Kidney epithelial cell (primary cell): ENCODE results near the gene NFIB. TPM values are rescaled to one million over a fixed set of nuclear protein-coding genes. Genes with fewer than 3 reads are reported as not detected.

ENCODE experiments used
- DNase-seq: peaks from one replicate; pipeline ENCODE4 v3.0.0-alpha.2; 2010; ENCODE audit warnings: low read depth
- H3K27me3 ChIP-seq: 2 replicates; pipeline ENCODE4 v1.6.0; 2011; ENCODE audit warnings: low read length; ENCODE audit not compliant: control insufficient read depth, insufficient read depth
- H3K36me3 ChIP-seq: 2 replicates; pipeline ENCODE4 v1.5.1; 2011; ENCODE audit warnings: low read length; ENCODE audit not compliant: control insufficient read depth, insufficient read depth
- H3K4me3 ChIP-seq: 2 replicates; pipeline ENCODE4 v1.5.1; 2011; ENCODE audit warnings: low read depth, mild to moderate bottlenecking, control low read depth, low read length
- total RNA-seq: library from RNA; depleted of rRNA; stranded (reverse); fragments of >200 nt; gene quantifications from 2 replicates; pipeline ENCODE4 v1.2.3, GENCODE V29; 2015
- TF ChIP-seq, protein P1 (sequence below): IDR thresholded peaks from 2 replicates; pipeline ENCODE4 v1.5.1; 2011; ENCODE audit warnings: mild to moderate bottlenecking, moderate library complexity, low read length, control low read depth, inconsistent platforms; ENCODE audit not compliant: insufficient read depth, poor library complexity, severe bottlenecking

The NFIB gene
- total RNA-seq, 1 donor from 2014 or later, result 3.3 TPM

DNA sequence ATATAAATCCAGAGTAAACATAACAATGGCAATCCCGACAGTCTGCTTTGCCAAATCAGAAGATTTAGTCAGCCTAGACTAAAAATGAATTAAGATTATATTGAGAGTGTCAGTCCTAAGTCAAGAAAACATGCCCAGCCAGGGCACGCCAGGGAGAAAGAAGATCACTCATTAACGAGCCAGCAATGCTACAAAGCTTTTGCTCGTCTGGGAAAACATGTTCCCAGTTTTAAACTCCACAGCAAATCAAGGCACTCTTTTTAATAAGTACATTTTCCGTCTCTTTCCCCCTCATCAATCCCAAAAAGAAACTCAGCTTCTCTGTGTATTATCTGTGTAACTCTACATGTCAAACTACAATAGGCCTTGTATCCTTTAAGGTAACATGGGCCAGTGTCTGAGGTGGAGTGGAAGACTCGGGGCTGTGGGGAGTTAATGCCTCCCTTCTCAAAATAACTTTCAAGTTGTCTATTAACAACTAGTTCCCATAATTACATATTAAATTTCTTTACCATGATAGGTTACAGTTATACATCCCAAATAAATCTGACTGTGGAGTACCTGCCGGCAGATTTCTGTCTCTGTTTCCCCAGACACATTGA, 40.9 kb downstream of the NFIB start:
- DNase-seq, result no peak
- H3K4me3 ChIP-seq, result no peak overlapping the region

DNA sequence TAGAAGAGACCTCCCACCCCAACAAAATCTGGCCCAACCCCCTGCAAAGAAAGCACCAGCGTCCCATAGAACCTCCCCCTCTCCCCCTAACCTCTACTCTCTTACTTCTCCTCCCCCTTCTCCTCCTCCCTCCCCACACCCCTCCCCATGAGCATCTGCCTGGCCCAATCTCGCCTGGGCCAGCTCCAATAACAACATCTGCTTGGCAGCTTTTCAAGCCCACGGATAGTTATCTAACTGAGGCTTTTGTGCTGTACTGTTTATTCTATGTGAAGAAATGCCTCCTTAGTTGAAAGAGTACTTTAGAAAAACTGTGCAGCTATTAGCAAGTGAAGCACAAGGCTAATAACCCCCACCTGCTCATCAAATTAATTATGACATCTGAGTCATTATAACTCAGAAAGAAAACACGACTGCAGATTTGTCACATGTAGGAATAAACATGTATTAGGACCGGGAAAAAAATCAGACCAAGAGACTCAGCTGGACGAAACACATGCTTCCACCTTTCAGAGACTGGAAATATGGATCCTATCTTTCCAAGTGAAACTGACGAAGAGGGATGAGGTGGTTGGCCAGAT, 42.8 kb downstream of the NFIB start:
- Histone ChIP-seq H3K4me3 (no peak overlapping the region), H3K27me3 (no peaks in the 10 kb centered on the region), H3K36me3 (no peaks in the 10 kb centered on the region)
- TF ChIP-seq, protein P1, sequence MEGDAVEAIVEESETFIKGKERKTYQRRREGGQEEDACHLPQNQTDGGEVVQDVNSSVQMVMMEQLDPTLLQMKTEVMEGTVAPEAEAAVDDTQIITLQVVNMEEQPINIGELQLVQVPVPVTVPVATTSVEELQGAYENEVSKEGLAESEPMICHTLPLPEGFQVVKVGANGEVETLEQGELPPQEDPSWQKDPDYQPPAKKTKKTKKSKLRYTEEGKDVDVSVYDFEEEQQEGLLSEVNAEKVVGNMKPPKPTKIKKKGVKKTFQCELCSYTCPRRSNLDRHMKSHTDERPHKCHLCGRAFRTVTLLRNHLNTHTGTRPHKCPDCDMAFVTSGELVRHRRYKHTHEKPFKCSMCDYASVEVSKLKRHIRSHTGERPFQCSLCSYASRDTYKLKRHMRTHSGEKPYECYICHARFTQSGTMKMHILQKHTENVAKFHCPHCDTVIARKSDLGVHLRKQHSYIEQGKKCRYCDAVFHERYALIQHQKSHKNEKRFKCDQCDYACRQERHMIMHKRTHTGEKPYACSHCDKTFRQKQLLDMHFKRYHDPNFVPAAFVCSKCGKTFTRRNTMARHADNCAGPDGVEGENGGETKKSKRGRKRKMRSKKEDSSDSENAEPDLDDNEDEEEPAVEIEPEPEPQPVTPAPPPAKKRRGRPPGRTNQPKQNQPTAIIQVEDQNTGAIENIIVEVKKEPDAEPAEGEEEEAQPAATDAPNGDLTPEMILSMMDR, result no peak
- DNase-seq, result peak; percentile 34

More for the DNA sequence above, 40.9 kb downstream of the NFIB start:
- Histone ChIP-seq H3K36me3 (no peaks in the 10 kb centered on the region), H3K27me3 (no peaks in the 10 kb centered on the region)
- TF ChIP-seq, protein P1, result no peak

DNA sequence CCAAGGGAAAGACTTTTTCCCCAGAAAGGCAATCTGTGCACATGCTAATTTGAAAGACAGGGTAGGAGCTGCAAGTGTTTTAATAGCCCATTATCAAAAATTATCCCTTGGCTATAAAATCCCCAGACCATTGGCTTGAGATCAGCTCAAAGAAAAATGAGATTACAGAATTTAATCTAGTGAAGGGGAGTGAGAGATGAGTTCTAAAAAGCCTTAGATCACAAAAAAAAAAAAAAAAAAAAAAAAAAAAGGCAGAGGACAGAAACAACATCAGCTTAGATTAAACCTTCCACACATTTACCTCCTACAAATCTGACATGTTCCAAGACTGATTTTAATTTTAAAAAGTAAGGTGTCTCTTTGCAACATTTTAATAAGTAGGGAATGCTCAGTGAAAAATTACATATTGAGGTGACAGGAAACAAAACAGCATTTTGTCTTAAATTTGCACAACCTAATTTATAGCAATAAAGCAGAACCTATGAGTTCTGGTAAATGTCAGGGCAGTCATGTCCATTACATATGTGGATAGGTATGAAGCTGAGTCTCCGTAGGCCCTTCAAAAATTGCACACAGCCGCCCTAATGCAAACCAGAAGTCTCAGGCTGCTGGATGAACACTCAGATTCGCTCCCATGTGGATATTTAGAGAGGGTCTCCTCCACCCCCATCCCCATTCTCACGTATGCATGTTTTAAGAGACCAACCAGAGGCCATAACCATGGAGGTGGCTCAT, 43.4 kb downstream of the NFIB start:
- no peaks in the 10 kb centered on the region for H3K36me3 ChIP-seq
- H3K4me3 ChIP-seq, result no peak overlapping the region
- H3K27me3 ChIP-seq, result no peaks in the 10 kb centered on the region
- DNase-seq, result no peak
- TF ChIP-seq, protein P1, result no peak

DNA sequence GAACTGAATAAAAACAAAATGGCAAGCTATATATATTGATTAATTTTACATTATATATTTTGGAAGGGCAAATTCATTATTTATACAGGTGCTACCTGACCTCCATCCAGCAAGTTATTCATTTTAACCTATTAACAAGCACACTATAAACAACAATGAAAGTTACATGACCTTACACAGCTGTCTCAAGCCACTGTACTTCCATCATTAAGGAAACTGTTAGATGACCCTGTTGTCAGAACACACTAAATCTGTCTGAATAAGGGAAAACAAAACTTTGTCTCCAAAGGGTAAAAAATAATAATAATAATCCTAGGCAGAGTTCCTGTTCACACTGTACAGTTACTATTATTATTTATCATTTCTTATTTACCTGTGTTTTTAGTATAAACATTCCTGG, 44.0 kb downstream of the NFIB start:
- Histone ChIP-seq H3K36me3 (no peaks in the 10 kb centered on the region), H3K27me3 (no peaks in the 10 kb centered on the region), H3K4me3 (no peak overlapping the region)
- TF ChIP-seq, protein P1, result no peak
- no peak for DNase-seq

DNA sequence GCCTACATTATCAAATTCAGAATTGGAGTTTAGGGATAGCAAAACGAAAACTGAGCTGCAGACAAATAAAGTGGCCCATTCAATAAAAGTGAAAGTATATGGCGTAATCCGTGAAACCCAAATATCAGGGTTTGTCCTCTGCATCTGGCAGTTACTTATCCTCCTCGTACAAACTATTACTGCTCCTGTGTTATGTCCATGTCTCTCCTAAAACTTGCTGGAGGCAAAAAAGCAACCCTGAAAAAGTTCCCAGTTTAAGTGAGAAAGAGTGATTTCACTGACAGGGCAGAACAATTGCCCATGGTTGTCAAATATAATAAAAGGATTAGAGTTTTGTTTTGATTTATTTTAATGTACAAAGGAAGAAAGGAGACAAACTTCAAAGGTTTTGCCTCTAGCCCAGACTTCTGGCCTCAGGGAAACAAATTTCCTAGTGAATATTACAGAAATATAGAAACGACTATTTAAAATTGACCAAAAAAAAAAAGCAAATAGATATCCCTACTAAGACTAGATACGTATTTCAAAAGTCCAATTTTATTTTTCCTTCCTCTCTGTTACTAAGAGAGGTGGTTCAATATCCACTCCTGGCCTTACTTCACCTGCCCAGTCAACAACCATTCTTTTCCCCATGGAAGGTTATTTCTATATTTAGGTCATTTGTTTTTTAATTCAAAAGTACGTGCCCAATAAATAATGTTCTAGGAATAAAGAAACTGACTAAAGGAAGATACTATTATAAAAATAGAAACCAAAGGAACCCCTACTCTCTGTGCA, 50.0 kb downstream of the NFIB start:
- Histone ChIP-seq H3K36me3 (no peaks in the 10 kb centered on the region), H3K27me3 (no peaks in the 10 kb centered on the region), H3K4me3 (no peak overlapping the region)
- DNase-seq, result no peak
- TF ChIP-seq, protein P1, result no peak
